HG02759 (cell line): ENCODE results near the gene SDC1.

ENCODE experiments used
- ATAC-seq: cut with Tn5 transposase; IDR thresholded peaks from one replicate; pipeline ENCODE4 v1.9.1; 2021; ENCODE audit warnings: mild to moderate bottlenecking, moderate library complexity; ENCODE audit not compliant: unreplicated experiment

The SDC1 gene

DNA sequence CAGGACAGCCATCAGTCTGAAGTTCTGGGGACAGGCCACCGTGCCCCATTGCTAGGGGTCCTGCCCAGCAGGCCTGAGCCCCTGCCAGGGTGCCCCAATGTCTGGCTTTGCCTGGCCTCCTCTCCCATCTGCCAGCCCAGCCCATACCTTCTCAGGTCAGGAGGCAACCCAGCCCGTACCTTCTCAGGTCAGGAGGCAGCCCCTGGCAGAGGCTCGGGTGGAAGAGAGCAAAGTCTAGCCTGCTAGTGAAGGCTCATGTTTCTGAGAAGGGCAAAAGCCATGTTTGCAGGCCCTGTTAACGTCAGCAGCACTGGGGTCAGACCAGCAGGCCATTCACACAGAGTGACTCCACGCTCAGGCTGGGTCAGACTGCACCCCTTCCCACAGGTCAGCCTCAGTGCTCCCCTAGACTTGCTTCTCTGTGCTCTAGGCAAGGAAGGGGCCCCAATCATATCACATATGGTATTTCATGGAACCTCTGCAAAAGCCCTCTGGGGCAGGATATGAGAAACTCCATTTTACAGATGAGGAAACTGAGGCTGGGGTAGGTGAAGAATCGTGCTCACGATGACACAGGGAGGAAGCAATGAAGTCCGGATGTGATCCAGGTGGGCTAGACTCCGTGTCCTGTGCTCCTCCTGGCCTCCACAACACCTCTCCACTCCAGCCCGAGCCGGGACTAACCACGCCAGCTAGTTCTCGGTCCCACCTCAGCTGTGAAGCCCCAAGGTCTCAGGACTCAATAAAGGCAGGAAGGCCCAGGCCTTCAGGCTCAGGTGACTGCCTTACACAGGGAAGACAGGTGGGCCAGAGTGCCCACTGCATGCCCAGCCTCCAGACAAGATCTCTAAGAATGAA lies 9.5 kb downstream of the SDC1 start:
- no peak for ATAC-seq

DNA sequence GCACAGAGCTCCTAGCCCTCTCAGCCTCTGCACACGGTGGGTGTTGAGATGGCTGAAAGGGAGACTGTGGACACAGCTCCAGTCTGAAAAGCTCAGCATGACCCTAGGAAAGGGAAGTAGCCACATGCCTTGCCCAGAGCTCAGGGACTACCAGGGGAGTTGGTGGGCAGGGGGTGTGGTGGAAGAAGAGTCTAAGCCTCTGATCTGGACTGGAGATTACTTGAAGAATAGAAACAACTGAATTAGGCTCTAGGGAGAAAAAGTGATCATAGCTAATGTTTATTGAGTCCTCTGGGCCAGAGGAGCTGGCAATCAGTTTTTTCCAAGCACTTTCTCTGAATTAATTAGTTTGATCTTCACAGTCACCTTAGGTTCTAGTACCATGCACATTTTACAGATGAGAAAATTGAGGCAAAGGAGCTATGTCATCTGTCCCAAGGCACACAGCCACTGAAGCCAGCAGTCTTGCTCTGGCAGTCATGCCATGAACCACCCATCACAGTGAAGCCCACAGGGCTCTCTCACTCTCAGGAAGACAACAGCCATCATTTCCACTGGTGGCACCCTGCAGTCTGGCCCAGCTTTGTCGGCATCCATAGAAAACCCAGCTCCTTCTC lies 10.3 kb downstream of the SDC1 start:
- ATAC-seq, result no peak

DNA sequence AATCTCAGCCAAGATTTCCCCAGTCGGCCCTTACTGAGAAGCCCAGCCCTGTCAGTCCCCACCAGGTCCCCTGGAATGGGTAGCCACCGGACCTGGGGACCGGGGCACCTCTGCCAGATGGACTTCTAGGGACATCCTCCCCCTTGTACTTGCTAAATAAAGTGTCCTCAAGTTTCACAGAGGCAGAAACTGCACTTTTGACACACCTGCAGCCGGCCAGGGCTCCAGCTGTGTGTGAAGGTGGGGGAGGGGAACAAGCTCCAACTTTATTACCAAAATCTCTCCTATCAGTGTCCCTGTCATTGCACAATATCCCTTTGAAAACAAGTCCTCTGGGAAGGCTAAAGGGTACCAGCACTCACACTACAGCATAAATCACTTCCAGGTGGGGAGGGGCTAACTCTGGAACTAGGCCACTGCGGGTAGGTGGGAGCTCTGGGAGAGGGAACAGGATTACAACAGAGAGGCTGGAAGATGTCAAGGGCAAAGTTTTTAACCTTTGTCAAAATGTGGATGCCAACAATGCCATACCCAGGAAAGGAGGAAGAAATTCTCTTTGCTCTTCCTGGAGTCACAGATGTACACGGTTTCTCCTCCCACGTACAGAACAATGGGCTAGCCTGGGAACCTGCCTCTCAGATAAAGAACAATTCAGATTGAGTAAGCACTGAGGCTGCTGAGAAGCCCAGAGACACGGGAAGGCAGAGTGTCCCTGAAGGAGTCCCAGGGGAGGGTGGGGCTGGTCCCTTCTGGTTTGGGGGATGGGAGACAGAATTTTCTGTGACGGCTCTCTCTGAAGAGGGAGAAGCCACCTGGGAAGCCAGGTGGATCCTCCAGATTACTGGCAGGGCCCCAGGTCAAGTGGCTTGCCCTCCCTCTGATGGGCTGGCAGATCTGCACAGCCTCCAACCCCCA lies 11.0 kb downstream of the SDC1 start:
- ATAC-seq, result peak; percentile 33

DNA sequence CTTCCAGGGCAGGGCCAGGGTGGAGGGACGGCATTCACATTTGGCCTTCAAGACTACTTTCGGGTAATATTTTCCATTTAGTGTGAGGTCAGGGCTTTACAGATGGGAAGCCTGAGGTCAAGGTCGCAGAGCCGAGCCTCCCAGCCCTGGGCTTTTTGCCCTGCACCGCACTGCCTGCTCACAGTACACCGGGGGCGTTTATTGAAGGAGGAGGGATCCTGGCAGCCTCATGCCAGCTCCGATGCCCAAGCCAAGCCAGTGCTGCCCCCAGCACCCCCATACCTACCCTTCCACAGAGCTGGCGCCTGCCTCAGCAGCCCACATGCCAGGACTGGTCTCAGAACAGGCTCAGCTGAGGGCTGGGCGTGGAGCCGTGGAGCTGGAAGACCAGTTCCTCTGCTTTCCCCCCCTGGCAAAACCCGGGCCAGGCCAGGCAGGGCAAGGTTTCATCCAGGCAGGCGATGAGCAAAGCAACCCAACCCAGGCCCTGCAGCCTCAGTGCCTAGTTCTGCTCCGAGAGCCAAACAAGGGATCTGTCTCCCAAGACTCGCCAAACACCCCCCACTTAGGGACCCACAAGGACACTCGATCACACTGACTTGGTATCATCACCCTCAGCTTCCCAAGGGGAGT lies 11.9 kb downstream of the SDC1 start:
- no peak for ATAC-seq

DNA sequence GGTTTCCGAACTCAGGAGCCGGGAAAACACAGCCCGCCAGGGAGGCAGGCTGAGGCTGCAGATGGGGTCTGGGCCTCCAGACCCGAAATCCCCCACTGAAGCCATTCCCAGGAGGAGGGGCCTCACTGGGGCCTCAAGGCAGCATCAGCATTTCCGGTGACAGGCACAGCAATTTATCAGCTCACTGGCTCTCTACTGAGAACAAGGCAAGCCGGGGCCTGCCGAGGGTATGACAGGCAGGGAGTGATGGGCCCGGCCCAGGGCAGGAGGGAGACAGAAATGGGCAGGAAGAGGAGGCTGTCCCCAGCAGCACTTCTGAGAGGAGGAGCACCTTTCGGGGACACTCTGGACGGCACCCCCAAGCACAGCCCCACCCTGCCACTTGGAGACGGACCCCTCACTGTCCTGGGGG lies 12.5 kb downstream of the SDC1 start:
- peak; percentile 57 for ATAC-seq

DNA sequence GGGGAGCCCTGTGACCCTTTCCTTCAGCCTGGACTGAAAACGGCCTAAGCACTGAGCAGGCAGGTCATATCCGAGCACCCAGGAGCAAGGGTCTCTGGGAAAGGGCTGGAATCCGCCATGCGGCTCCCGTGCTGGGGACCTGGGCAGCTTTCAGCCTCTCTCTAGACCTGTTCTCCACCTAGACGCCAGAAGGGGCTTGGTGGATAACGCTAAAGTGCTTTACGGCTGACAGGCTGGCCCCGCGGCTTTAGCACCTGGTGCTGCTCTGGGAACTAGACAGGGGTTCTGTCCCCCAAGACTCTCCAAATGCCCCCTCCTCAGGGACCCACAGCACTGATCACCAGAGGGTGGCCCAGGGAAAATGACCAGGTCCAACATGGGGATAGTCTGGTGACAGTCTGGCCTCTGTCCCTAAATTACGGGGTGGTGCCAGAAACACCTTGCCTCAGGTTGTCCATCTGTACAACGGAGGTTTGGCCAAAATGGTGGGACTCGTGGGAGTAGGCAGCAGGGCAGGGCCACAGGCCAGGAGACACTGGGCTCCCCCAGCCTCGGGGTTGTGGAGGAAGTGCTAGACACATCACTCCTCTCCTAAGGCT lies 13.0 kb downstream of the SDC1 start:
- no peak for ATAC-seq

DNA sequence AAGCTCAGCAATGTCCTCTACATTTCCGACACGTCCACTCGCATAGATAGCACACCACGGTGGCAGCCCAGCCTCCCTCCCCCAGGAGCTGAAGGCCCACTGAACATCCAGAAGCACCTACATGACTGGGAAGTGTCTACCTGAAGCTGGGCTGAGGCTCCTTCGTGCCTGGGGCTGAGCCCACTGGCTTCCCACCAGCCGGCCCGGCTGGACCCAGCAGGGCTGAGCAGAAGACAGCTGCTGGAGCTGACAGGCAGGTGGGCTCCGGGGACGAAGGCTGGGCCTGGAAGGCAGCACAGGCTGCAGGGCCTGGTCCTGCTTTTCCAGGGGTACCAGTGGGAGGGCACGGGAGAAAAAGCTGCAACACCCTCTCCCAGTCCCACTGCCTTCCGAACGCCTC lies 13.5 kb downstream of the SDC1 start:
- ATAC-seq, result no peak

DNA sequence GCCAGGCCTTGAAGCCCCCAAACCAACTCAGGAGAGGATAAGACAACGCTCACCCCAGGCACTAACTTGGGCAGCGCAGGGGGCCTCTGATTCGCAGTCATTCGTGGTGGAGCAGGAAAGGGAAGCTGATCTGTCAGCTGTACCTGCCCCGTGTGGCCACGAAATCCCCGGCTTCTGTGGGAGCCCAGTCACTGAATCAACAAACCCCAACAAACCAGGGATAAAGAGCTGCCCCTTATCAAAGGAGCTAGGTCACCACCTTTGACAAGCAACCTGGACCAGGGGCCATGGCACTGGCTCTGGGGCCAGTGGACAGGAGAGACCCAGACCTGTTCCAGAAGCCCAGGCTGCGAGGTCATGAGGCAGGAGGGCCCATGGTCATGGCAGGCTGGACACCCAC lies 14.5 kb downstream of the SDC1 start:
- no peak for ATAC-seq

DNA sequence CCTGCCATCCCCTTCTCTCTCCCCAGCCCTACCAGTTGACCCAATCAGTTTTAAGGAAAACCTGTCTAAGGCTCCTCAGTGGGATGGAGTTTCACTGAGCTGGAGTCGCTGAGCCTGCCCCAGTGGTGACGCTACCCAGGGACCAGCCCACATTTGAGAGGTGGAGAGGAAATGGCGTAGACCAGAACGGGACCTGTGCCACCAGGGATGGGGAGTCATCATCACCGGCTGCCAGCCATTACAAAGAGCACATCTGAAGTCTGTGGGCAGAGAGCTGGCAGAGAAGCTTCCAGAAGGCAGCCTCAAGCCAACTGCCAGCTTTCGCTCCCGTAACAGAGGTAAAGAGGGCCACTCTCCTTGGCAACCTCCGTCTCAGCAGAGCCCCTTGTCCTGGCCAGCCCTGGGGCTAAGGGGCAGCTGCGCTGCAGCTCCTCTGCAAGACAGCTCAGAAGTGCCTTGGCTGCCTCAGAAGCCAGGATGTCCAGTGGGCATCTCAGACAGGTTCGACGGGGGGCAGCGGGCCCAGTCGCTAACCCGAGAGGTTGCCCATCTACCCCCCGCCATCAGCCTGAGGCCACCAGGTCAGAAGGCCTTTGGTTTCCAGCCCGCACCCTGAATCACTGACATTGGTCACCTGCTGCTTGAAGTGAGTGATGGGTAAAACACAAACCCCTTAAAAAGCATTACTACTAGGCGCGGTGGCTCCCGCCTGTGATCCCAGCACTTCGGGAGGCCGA lies 15.4 kb downstream of the SDC1 start:
- no peak for ATAC-seq

DNA sequence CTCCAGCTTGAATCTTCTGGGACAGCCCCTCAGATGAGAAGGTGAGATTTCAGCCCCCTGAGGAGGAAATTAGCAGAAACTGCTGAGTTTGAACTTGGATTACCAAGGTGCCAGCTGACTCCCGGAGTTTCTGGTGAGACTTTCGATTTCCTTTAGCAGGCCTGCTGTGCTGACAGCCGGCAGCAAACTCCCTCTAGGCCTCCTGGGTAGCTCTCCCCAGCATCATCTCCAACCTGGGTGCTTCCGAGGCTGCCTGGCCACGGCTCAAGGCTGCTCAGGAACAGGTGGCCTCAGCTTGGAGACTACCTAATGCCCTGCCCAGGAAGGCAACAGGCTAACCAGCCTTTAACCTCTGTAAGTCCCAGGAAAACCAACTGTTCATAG lies 16.5 kb downstream of the SDC1 start:
- no peak for ATAC-seq

DNA sequence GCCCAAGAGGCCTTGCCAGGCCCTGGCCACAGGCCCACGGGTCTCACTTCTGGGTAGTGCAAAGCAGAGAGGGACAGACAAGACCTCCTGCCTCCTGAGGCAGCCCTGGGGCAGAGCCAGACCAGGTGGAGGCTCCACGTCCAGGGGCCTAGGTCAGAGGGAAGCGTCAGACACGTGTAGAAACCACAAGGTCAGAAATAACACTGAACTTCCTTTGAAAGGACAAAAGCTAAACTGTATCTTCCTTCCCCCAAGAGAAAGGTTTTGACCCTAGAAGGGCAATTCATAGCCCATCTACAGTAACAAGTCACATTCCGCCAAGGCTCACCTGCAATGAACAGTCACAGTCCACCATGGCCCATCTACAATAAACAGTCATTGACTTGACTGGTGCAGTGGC lies 17.9 kb downstream of the SDC1 start:
- peak; percentile 61 for ATAC-seq

DNA sequence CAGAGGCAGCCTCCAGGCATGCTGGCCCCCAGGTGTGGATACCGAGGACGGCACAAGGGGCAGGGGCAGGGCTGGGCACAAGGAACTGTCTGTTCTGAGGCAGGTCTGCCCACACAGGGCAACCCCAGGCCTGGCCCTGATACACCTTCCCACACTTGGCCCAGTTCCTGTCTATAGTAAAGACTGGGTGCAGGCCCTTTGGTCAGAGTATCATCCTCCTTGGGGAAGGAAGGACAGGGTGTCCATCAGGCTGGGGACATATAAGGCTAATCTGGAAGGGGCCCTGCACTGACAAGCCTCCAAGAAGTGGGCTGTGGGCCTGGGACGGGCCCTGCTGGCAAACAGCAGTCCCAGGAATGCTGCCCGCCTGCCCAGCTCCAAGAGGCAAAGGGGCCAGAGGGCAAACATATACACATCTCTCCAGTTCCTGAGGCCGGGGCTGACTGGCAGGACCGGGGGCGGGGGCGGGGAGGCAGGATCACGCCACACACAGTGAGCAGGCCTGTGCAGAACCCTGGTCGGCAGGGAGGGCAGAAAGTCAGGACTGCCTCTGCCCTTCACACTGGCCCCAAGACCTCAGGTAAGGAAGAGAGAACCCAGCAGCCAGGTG lies 18.9 kb downstream of the SDC1 start:
- no peak for ATAC-seq

DNA sequence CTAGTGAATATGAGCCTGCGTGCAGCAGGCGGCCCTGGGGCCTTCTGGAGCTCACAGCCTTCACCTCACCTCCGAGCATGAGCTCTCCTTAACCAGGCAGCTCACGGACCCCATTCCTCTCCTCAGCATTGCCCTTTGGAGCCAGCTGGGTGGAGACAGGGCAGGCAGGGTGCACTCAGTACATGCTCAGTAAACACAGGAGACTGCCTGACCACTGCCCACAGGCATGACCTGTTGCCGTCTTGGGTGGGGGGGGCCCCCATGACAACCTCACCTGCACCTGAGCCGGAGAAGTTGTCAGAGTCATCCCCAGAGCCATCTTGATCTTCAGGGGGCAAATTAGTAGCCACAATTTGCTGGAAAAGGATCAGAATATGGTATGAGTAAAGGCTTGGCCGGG lies 19.9 kb downstream of the SDC1 start:
- ATAC-seq, result no peak

DNA sequence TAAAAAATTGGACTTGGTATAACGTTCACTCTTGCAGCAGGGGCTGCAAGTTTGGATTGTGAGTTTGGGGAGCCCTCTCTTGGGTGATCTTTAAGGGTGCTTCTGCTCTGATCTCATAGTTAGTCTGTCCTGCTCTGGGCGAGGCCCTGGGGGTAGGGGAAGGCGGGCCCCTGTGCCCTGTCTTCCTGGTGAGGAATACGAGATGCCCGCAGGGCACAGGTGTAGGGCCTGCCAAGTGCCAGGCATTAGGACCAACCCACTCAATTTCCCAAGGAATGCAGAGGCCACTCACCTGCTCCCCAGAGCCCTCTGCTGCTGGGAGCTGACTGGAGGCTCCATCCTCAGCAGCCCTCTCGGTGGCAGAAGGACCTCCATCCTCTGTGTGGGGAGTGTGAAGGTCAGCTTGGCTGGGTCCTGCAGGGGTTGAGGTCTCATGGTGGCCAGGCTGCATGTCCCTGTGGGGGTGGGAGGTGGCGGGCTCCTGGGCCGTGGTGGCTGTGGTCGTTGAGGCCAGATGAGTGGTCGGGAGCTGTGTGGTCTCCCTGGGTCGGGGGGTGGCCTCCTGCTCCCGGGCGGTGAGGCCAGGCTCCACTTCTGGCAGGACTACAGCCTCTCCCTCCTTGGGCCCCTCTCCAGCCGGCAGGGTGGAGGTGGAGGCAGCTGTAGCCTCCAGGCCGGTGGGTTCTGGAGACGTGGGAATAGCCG lies 21.3 kb downstream of the SDC1 start:
- no peak for ATAC-seq

DNA sequence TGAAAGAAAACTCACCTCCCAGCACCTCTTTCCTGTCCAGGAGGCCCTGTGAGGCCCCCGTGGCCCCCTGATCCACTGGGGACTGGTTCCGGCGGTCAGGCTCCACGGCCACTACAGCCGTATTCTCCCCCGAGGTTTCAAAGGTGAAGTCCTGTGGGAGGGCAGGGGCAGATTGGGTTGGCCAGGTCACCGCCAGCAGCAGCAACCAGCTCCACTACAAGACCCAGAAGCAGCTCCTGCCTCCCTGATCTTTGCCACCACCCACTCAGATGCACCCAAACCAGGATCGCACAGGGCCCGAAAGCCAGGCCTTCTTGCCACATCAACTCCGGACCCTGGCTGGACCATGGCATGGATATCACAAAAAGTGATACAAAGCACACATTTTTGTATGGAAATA lies 21.9 kb downstream of the SDC1 start:
- ATAC-seq, result no peak

DNA sequence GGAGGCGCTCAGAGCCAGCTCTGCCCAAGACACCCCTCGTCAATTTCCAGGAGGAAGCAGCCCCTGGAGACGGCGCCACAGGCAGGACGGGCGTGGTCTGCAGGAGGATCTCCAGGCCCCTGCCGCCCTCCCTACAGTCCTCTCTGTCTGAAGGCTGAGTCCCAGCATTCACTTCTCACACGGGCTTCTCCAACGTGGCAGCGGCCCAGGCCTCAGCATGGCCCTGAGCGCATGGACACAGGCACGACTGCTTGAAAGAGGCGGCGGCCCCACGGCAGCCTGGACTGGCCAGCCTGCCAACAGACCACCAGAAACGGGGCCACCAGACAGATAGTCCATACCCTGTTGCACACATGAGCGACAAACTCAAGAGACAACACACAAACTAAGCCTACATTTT lies 23.3 kb downstream of the SDC1 start:
- ATAC-seq, result no peak

DNA sequence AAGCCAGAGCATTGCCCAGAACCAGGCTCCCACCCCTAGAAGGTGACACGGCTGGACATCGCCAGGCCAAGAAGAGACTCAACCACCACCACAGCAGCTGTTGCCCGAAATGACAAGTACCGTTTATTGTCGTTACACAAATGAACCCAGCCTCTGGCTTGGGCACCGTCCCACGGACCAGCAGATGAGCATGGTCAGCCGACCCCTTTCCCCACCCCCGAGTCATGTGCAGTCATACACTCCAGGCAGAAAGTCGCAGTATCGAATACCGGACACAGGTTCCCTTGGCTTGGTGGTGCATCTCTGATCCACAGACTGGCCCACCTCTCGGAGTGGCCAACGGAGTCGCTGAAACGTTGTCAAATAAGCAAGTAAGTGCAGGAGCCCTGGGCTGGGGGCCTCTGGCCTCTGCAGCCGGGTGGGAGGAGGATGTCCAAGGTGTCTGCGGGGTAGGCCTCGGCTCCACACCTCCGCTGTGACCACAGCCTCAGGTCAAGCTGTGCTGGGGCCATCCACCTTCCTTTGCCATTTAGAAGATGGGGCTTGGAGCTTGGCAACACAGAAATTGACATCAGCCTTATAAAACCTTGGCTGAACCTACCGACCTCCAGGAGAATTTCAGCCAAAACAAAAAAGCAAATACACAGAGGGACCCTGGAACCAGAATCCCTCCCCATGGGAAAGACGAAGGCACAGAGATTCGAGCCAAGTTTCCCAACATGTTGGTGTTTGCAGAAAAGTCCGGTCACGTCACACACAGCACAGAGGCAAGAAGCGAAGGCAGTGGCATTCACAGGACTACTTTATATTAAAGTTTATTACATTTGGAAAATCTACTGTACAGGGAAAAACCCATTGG lies 24.0 kb downstream of the SDC1 start:
- ATAC-seq, result no peak

DNA sequence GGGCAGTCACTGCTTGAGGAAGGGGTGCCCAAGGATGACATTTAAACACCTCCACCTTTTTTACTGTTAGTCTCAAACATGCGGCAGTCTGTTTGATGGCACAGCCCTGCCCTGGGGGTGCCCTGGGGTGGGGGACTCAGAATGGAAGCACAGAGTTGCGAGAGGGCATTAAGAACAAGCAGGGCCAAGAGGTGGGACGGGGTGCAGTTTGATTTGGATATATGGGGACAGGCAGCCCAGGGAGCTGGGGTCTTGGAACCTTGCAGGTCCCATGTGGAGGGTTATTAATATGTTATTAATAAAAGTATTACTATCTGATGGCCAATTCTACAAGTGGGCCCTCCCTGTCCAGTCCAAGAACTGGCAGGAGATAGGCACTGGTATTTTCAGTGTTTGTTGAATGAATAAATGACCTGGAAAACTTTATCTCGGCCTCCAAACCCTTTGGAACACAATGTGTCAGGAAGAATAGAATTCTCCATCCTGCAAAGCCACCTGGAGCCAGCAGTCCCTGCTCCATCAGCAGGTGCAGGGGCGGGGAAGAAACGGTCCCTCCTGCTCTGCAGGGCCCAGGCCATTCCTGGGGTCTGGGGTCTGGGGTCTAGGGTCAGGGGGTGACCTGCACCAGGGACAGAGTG lies 25.2 kb downstream of the SDC1 start:
- ATAC-seq, result no peak
